Thyroid gland (tissue), 4 donors: Measurements from ENCODE around the gene TXNRD3.

ENCODE experiments used
- CTCF ChIP-seq, 6 experiments: fragments of 200-600 bp in 3 of 6; fragments of 450-650 bp in 3 of 6; sonication (generic) in 3 of 6; IDR thresholded peaks; one replicate each; pipeline ENCODE4 v1.5.1; 2016 to 2019; ENCODE audit warnings: antibody characterized with exemption in 6 of 6, mild to moderate bottlenecking in 2 of 6, inconsistent platforms in 1 of 6, moderate library complexity in 1 of 6
- POLR2A ChIP-seq, 2 donors: fragments of 450-650 bp; IDR thresholded peaks; one replicate each; pipeline ENCODE4 v1.6.1; 2017; ENCODE audit warnings: antibody characterized with exemption in 2 of 2, mild to moderate bottlenecking in 2 of 2, moderate library complexity in 1 of 2

GRCh38 chr3:126665221-126665936 lies 10.5 kb upstream of the TXNRD3 start:
- no peak for TF ChIP-seq CTCF (IDR thresholded peaks at IDR 0.05)
- TF ChIP-seq POLR2A (IDR thresholded peaks at IDR 0.05) = no peak
